ENCODE measurements around the gene NRSN1. TPM values are rescaled to one million over a fixed set of nuclear protein-coding genes. Genes with fewer than 3 reads are reported as not detected.

The NRSN1 gene, protein sequence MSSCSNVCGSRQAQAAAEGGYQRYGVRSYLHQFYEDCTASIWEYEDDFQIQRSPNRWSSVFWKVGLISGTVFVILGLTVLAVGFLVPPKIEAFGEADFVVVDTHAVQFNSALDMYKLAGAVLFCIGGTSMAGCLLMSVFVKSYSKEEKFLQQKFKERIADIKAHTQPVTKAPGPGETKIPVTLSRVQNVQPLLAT
- not detected for total RNA-seq

GRCh38 chr6:24125980-24126379 lies at the start of gene NRSN1:
Gene NRSN1 (plus strand): TSS chr6:24126215. CDS start chr6:24134328, 8,113 bp downstream.
- no peak for ATAC-seq

DNA sequence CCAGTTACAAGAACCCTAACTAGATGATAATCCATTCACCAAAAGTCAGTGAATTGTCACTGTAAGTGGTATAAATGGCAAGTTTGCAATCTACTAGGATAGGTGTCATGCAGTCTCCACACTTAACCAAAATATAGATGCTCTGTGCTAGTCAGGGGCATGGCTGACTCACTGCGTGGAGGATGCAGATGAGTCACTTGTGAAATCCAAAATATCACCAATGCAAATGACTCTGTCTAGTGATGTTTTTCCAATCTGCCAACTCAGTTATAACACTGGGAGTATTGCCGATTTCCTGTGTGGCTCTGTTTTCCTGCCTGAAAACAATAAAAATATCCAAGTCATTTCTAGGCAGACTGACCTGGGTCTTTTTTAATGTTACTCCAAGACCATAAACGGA lies 47.8 kb upstream of the NRSN1 start:
- ATAC-seq: no peak

DNA sequence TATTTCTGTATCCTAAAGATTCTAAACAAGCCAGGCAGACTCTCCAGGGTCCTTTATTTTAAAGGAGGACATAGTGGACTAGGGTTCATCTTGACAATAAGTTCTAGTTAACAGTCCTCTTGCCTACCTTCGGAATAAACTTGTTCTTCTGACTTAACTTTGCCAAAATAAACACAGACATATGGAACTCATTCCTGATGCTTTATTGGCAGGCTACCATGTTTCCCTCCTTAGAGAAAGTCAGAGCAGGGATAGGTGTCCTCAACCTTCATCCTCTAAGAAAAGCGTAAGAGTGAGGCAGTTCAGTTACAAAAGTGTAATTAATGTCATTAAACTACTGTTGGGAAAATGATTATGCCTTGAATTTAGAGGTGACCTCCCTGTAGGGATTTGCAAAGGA lies 46.9 kb upstream of the NRSN1 start:
- ATAC-seq: no peak

- no peak for ATAC-seq
Observed at GRCh38 chr6:24080711-24081110, 45.3 kb upstream of the NRSN1 start.

GRCh38 chr6:24089736-24090135 lies 36.3 kb upstream of the NRSN1 start:
- ATAC-seq: no peak

- ATAC-seq: no peak
Observed at GRCh38 chr6:24092407-24092806, 33.6 kb upstream of the NRSN1 start.

DNA sequence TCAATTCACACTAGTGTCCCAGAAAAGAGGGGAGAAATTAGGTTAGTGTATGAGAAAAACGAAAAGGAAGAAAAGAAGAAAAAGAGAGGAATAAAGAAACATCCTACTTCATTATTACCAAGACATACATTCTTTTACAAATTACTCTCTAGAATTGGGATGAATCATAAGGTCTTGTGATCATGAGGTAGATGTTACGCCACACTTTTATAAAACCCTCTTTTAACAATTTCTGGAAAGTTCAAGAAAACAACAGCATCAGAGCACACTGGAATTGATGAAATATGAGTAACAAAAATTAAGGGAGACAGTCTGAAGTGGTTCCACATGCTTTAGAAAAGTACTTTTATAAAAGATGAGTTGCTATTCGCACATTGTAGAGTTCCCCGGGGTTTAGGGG lies 32.6 kb upstream of the NRSN1 start:
- ATAC-seq: no peak

- ATAC-seq: no peak
Observed at GRCh38 chr6:24099181-24099580, 26.8 kb upstream of the NRSN1 start.

GRCh38 chr6:24100024-24100769 lies 25.8 kb upstream of the NRSN1 start:
- no peak for ATAC-seq

GRCh38 chr6:24100770-24101155 lies 25.3 kb upstream of the NRSN1 start:
- no peak for ATAC-seq

DNA sequence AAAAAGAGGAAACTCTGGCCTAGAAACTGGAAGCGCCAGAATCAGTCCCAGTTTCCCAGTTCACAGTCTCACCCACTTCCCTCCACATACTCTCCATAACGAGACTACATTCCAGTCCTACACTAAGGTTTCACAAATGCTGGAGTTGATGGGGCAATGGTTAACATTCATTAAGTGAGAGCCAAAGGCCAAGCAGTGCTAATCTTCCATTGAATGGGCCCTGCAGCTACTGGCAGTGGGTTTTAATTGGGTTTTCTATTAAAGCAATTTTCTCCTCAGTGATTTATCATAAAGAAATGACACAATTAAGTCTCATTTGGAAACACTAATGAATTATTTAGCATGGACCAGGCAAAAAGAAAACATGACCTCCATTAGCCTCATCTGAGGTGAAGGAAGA lies 20.8 kb upstream of the NRSN1 start:
- ATAC-seq: no peak

GRCh38 chr6:24106291-24106690 lies 19.7 kb upstream of the NRSN1 start:
- no peak for ATAC-seq

DNA sequence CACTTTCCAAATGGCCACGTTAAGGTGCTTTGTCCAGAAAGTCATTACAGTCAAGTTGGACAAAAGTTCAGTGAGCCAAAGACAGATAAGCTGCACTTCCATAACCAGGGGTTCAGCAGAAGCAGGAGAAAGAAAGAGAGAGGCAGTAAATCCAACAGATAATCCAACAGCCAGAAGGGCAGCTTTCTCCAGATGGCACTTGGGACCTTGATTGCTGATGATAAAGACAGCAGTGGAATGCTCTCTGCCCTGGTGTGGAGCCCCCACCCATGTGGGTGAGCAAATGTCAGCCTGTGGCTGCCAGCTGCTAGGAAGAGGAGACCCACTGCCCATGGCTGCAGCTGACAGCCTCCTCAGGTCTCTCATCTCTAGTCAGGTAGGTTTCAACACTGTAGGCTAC lies 18.7 kb upstream of the NRSN1 start:
- ATAC-seq: no peak

GRCh38 chr6:24108056-24108455 lies 18.0 kb upstream of the NRSN1 start:
- no peak for ATAC-seq

- no peak for ATAC-seq
Observed at GRCh38 chr6:24110417-24110816, 15.6 kb upstream of the NRSN1 start.

DNA sequence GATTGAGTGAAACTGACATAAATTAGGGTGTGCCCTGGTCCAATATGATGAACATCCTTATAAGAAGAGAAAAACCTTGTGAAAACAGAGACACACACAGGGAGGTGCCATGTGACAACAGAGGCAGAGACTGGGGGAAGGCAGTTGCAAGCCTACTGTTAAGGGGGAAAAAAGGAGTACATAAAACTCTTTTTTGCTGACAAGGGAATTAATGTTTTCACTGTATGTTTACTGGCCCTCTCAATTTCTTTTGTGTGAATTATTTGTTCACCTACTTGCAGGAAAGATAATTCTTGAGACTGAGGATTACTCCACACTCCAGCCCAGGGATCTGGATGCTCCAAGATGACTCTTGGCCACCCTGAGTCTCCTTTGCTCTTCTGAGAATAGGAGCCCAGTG lies 12.1 kb upstream of the NRSN1 start:
- no peak for ATAC-seq

DNA sequence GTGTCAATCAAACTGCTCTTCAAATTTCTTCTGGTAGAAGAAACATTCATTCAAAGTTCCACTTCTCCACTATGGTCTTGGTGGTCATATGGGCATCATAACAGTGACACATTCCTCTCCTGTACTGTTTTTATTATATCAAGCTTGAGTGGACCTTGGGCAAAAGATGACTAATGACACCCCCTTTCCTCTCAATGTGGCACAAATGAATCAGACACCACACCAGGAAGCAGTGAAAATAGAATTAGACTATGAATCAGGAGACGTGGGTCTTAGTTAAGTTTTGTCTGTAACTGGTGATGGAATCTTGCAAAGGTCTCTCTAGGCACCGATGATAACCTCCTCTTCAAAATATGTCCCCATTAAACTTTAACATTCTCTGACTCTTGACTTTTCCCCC lies 9.0 kb upstream of the NRSN1 start:
- ATAC-seq: no peak

GRCh38 chr6:24122139-24122538 lies 3.9 kb upstream of the NRSN1 start:
- no peak for ATAC-seq

GRCh38 chr6:24126586-24127192 lies 674 bp downstream of the NRSN1 start:
- ATAC-seq: no peak

- no peak for ATAC-seq
Observed at GRCh38 chr6:24127316-24127715, 1.3 kb downstream of the NRSN1 start.

DNA sequence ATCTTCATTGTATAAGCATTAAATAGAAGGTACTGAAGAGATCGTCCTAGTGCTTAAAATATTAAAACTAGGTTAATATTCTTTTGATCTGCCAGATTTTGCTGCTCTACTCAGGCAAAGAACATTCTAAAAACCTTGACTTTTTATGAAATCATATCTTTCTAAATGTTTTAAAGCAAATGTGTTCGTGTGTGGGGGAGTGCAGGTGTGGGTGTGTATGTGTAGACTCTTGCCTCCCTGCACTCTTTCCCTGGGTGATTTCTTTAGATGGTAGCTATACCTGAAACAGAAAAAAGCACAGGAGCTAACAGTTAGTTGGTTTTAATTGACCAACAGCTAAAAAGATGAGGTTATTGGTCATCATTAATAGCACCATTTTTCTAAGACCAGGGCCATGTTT lies 5.7 kb downstream of the NRSN1 start:
- ATAC-seq: no peak

GRCh38 chr6:24139080-24139479 lies 13.1 kb downstream of the NRSN1 start:
- no peak for ATAC-seq

- ATAC-seq: no peak
Observed at GRCh38 chr6:24139639-24140038, 13.6 kb downstream of the NRSN1 start.

DNA sequence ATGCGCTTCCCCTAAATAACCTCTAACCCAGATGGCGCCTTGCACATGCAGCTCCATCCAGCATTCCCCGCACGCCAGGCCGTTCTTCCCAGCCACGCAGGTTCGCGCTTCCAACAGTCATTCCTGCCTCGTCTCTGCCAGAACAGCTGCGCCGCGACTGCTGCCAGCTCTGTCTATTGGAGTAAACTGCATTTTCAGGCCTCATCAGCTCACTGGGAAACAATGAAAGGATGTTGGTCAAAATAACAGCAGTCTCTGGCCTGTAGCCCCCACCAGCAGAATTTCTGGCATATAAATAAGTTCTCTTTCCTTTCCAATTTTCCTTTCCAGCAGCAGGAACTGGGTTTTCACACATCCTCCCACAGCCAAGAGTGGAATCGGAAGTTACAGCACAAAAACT lies 14.6 kb downstream of the NRSN1 start:
- no peak for ATAC-seq
